A549 (cell line): ENCODE data around the gene NIPAL3.

Experiments used
- BHLHE40 ChIP-seq: IDR thresholded peaks from 2 replicates; pipeline ENCODE4 v1.6.1; 2012; ENCODE audit warnings: low read depth, low read length, inconsistent platforms
- CTCF ChIP-seq: fragments of >200 bp; sonication (Bioruptor Twin); formaldehyde crosslinking; IDR thresholded peaks from 3 replicates; pipeline ENCODE4 v1.5.1; 2016
- ELK1 ChIP-seq: fragments of 150-350 bp; IDR thresholded peaks from 2 replicates; pipeline ENCODE4 v1.6.1; 2014; ENCODE audit warnings: low read depth, mild to moderate bottlenecking, low read length
- ESRRA ChIP-seq: fragments of 150-350 bp; IDR thresholded peaks from 2 replicates; pipeline ENCODE4 v1.6.1; 2014; ENCODE audit warnings: mild to moderate bottlenecking, low read length, borderline replicate concordance
- KDM1A ChIP-seq: fragments of 200-600 bp; sonication (generic); IDR thresholded peaks from 2 replicates; pipeline ENCODE4 v1.6.1; 2016; ENCODE audit warnings: low read depth, mild to moderate bottlenecking
- MAFK ChIP-seq: fragments of 450-650 bp; IDR thresholded peaks from 2 replicates; pipeline ENCODE4 v1.6.1; 2014; ENCODE audit not compliant: partially characterized antibody
- NR3C1 ChIP-seq: fragments of >200 bp; sonication (Bioruptor Twin); formaldehyde crosslinking; IDR thresholded peaks from 3 replicates; pipeline ENCODE4 v1.6.1; 2017
- POLR2A ChIP-seq: IDR thresholded peaks from 2 replicates; pipeline ENCODE4 v1.6.1; 2012; ENCODE audit warnings: mild to moderate bottlenecking, low read length
- ZSCAN20 ChIP-seq: fragments of 250-450 bp; sonication (Bioruptor Pico); IDR thresholded peaks from 2 replicates; pipeline ENCODE4 v1.8.0; 2022; ENCODE audit warnings: mild to moderate bottlenecking, moderate library complexity

- TF ChIP-seq POLR2A (no peak), CTCF (no peak), BHLHE40 (no peak), NR3C1 (no peak), MAFK (no peak), ESRRA (no peak), ZSCAN20 (CRISPR knock-in tag) (no peak), KDM1A (no peak), ELK1 (no peak)
Measured at GRCh38 chr1:24414775-24415333, 748 bp upstream of the NIPAL3 start.
